Muscle of back (tissue), 11 donors: ENCODE measurements around the gene MYH6. TPM values are rescaled to one million over a fixed set of nuclear protein-coding genes. Genes with fewer than 3 reads are reported as not detected.

Experiments used
- DNase-seq, 3 donors: peaks; one replicate each; pipeline versions ENCODE4 v3.0.0 to v3.0.0-alpha.2; 2013
- polyA plus RNA-seq, 10 donors: library from polyadenylated mRNA; unstranded; fragments of 120-200 nt; gene quantifications; one replicate each; pipeline ENCODE4 v1.2.1, GENCODE V29; 2013; ENCODE audit not compliant: insufficient read length in 10 of 10

The MYH6 gene
- polyA plus RNA-seq, 10 donors, result 2.1 to 10.6 (median 5.5) TPM

DNA sequence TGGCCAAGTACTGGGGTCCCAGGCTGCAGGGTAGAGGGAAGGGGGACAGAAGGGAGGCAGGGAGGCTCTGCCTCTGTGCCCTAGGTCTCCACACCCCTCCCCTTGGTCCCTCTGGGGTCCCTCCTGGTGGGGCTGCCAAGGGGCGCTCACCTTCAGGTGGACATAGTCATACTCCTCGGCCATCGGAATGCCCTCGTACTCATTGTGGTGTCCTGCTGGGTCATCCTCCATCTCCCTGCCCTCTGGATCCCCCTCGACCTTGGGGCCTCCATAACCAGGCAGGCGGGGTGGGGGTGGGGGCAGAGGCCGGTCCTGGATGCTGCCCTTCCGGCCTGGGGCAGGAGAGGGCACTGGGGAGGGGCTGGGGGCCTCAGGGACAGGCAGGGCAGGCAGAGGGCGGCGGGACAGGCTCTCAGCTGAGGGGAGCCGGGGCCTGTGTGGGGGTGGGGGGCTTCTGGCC, 48.9 kb downstream of the MYH6 start:
- no peak for DNase-seq

DNA sequence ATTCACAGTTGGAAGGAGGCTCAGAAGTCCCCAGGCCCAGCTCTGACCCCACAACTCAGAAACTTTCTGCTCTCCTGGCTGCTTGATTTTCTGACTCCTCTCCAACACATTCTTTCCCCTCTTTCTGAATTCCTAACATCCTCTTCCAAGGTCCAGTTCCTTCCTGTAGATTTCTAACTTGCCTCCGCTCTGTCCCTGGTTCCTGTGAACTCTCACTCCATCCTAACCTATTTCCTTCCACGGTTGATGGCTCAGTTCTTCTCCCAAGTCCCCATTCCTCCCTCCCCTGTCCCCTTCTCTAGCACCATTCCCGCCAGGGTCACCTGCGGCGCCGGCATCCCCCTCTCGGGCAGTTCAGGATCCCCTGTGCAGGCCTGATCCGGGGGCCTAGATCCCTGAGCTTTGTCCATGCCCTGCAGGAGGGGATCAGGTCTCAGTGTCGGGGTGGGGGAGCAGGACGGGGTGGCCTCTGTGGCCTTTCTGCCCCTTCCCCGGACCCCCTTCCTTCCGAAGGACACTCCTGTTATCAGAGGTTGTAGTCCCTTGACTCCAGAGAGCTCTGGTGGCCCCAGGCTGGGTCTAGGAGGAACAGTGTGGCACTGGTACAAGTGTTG, 49.4 kb downstream of the MYH6 start:
- DNase-seq, result no peak

DNA sequence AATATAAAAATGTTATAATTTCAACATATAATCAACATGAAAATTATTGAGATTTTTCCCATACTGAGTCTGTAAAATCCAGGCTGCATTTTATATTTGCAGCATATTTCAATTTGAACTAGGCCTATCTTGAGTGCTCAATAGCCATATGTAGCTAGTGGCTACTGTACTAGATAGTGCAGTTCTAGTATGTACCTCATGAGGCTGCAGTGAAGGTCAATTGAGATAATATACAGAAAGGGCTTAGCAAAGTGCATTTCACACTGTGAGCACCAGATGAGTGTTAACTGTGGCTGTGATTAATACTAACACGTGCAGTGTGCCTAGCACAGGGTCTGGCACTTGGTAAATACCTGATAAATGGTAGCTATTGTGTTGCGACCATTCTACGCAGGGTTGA, 50.0 kb downstream of the MYH6 start:
- no peak for DNase-seq

DNA sequence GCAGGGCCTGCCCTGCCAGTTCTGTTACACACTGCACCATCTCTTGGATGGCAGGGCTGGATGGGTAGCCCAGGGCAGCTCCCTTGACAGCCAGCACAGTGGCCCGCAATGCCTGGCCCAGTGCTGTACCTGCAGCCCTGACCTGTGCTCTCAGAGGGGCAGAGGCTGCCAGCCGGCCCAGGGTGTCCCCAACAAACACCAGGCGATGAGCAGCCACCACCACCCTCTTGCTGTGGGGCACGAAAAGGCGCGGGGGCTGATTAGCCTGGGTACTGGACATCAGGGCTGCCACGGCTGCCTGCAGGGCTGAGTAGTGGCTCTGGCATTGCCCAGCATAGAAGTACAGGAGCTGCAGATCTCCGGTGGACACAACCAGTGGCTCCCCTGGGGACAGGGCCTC, 50.8 kb downstream of the MYH6 start:
- DNase-seq, result no peak

DNA sequence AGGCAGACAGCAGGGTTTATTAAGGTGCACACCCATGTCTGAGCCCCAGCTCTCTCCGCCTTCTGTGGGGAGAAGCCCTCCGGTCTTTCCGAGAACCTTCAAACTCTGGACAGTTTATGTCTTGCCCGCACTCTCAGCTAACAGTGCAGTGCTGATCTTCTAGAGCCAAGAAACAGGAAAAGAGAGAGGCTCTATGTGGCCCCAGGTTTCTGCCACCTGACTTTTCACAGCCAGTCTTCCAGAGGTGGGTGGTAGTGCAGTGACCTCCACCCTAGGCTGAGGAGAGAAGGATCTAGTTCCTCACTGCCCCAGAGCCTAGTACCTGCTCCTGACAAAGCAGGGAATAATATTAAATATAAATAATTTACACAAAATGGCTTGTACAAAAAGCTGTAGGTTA, 51.4 kb downstream of the MYH6 start:
- no peak for DNase-seq

DNA sequence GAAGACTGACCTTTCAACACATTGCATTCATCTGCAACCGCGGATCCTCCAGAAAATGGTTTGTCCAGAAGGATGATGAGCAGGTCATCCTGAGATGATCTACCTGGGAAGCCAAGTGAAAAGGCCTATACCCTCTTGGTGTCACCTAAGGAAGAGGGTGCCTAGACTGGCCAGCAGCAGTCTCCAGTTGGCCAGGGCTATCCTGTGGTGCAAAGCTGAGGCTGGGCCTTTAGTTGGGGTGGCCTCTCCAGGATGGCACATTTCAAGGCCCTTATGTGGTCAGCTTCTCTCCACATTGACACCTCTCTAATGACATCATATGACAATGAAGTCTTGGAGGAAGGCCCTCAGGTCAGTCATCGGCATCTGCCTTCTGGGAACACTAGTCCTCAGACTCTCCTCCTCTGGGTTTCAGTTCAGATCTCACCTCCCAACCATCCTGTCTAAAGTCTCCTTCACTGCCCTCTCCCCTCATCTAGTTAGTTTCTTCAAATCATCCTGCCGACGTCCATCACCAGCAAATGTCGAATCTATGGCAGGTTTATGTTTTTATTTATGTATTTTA, 52.1 kb downstream of the MYH6 start:
- no peak for DNase-seq

DNA sequence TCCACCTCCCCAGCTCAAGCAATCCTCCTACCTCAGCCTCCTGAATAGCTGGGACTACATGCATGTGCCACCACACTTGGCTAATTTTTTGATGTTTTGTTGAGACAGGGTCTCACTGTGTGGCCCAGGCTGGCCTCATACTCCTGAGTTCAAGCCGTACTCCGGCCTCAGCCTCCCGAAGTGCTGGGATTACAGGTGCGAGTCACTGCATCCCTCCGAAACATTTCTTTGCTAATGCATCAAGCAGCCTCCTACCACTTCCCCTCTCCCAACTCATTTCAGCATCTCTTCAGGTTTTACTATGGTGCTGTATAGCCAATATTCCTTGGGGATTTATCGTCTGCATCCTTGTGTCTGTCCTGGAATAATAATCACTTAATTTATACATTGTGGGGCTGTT, 53.1 kb downstream of the MYH6 start:
- no peak for DNase-seq

DNA sequence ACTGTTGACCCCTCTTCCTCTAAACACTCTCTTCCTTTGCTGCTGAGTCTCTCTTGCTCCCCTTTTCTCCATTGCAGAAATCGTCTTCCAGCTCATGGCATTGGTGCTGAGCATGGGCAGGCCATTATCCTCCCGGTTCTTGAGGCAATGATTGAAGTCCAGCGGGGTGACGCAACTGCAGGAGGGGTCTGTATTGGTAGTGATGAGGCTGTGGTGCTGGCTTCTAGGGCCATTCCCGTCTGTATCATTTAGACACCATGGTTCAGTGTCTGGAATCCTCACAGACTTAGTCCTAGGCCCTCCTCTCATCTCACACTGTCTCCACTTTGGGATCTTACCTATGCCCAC, 54.7 kb downstream of the MYH6 start:
- no peak for DNase-seq

DNA sequence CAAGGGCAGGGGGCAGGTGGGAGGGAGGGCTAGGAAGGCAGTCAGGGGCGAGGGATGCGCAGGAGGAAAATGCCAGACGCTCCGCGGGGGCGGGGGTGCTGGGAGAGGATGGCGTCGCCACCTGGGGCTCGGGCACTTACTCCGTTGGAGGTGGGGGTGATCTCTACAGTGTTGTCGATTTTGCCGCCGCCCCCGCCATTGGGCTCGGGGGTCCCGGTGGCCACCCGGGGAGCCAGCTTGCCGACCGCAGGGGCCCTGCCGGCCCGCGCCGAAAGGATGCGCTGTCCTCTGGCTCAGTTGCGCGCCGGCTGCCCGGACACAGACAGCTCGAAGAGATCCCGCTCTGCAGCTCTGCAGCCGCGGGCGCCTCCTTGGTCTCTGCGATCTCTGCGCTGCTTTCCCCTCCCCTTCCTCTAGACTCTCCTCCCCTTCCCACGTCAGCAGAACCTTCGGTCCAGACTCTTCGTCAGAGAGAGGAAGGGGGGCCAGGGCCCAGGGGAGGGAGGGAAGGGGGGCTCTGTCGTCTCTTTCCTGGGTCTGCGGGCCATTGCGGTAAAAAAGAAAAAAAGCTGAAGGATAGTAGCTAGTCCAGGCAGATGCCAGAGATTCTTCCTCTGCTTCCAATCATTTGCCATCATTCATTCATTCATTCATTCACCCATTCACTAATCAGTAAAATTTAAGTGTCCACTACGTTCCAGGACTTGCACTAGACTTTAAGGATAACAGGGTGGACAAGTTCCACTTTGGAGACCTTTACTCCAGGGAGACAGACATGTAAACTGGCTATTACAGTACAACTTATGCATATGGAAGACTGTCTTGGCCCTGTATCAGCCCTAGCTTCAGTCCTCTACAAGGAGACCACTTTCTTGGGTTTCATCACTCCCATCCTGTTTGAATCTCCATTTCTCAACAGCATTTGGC, 55.3 kb downstream of the MYH6 start, which contains the start of gene SLC22A17:
Gene SLC22A17, minus strand, starts transcription at position 382 of the 927 bp plus-strand sequence.
- peak; percentile 85 to 95 (median 93) for DNase-seq

DNA sequence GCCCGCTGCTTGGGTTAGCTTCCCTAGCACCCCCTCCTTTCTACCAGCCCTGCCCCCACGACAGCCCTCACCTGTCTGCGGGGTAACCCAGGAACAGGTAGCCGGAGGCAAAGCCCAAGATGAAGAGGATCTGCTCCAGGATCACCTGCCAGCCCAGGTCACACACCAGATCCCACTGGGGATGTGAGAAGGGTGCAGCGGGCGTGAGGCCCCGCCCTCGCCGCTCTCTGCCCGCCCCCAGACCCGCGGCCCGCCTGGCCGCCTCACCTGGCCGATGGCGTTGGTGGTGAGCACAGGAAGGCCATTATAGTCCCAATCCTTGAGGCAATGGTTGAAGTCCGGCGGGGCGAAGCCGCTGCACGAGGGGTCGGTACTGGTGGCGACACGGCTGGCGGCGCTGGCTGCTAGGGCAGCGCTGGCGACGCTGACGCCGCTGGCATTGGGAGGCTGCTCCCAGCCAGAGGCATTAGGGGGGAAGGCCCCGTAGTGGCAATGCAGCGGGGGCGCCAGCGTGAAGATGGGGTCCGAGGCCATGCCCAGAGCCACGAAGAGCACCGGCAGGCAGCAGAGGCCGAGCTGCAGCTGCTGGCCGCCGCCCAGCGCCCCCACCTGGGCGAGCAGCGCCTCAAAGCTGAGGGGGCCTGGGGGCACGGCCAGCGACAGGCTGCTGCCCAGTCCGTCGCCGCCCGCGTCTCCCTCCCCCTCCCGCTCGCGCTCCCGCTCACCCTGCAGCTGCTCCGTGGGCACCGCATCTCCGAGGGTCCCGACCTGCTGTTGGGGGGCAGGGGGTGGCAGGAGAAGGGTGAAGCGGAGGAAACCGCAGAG, 56.2 kb downstream of the MYH6 start:
- peak in 1 of 3 donors; percentile 32 for DNase-seq

DNA sequence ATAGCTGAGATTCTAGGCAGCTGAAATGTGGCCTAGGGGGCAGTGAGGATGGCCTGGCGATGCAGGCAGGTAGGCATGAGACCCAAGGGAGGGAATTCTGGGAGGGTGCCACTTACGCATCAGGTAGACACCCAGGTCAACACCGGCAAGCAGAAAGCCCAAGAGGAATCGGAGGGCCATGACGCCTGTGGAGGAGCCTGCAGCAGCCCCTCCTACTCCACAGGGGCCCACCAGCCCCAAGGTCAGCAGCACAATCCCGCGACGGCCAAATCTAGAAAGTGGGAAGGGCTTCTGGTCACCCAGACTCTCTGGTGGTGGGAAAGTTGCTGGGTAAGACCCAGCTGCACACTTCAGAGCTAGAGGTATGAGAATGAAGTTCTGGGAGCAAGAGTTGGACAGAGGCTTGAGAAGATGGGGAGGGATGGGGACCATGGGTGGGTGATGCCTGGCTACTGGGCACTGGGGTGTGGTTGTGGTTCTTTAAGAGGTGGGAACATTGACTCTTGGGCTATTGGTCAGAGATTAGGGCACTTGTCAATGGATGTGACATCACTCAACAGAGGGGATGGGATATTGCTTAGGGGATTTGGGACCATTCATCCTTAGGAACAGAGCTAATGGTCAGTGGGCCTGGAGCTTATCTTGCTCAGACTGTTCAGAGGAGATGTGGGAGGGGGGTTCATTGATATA, 58.8 kb downstream of the MYH6 start:
- no peak for DNase-seq

DNA sequence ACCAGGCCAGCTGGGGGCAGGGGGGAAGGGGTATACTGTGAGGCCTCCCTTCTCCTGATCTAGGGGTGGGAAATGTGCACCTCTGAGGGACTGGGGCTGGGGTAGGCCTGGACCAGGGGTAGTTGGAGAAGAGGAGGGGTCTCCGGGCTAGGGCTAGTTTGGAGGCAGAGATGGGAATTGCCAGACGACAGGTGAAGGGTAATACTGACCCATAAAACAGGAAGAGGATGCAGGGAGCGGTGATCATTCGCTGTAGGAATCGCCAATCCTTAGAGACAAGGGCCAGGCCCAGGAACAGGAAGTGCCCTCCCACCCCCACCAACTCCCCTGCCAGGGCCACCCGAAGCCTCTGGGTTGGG, 59.8 kb downstream of the MYH6 start:
- DNase-seq, result no peak

DNA sequence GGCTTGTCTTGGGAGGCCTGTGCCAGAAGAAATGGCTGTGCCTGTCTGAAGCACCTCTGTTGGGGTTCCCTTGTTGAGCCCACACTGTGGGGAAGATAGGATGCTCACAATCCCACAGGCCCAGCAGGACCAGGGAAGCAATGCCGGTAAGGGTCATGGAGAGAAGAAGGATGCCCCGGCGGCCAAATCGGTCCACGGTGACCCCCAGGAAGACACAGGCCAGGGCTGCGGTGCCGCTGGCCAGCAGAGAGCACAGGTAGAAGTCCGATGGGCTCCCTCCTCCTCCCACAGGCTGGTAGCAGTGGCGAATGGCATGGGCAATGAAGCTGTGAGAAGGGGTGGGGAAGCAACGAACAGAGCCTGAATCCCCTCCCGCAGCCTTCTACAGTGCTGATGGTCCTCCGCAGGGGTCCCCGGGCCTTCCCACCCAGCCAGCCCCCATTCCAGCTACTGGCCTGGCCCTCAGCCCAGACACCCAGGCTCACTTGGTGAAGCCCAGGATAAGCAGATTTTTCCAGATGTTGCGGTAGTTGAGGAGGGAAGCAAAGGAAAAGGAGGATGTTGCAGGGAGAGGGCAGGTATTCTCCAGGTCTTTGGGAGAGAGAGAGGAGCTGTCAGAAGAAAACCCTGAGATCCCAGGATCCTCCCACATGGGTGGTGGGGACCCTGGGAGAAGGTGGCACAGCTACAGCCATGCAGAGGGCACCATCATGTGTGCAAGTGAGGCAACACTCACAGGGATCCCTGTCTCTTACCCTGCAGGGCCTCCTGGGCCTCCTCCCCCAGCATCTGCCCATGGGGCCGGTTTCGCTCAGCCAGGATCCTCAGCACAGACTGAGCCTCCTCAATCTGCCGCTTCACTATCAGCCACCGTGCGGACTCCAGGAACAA, 60.4 kb downstream of the MYH6 start:
- DNase-seq, result no peak

DNA sequence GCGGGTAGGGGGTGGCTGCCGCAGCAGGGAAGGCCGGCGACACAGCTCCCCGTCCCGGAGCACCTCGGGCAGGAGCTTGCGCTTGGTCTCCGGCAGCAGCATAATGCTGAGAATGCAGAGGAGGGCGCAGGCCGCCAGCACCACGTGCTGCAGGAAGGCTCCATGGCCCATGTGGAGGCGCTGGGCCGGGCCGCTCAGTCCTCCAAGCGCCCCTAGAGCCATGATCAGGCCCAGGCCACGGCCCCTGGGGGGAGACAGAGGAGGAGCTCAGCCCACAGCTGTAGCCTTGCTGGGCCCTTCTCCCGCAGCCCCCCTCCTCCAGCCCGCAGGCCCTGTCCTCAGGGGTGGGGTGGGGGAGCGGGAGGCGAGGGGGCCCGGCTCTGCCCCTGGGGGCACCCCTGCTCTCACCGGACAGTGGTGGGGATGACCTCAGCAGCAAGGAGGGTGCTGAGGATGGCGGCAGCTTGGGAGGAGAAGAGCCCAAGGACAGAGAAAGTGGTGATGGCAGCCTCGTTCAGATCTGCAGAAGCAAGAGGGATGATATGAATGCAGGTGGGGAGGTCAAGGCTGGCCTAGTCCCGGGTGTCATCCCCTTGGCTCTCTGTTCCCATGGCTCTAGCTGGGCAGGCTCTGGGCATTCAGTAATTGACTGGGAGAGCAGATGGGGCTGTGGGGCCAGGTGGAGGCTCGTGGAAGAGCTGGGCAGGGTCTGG, 61.2 kb downstream of the MYH6 start:
- no peak for DNase-seq

DNA sequence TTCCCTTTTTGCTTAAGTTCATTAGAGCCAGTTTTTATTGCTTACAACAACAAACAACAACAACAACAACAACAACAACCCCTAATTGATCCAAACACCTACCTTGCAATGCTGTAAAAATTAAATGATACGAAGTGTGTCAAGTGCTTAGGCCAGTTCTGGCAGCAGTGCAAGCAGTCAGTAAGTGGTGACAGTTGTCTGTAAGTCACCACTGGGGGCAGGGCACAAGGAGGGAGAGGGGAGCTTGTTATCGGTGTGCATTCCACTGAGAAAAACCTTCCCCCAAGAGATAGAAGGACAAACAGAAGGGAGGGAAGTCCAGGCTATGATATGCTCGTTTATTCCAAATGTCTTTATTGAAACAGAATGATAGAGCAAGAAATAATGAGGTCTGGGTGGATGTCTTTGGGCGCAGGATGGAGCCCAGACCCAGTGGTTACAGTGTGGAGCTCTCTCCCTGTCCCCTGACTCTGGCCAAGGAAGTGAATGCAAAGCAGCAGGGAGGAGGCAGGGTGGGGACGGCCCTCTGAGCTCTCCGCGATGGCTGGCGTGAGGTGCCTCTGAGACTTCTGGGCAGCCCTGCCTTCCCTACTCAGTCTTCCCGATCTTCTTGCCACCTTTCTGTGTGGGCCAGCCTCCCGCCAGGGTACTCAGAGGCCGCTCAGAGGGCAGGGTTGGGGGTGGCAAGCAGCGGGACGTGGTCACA, 61.9 kb downstream of the MYH6 start:
- DNase-seq, result no peak

DNA sequence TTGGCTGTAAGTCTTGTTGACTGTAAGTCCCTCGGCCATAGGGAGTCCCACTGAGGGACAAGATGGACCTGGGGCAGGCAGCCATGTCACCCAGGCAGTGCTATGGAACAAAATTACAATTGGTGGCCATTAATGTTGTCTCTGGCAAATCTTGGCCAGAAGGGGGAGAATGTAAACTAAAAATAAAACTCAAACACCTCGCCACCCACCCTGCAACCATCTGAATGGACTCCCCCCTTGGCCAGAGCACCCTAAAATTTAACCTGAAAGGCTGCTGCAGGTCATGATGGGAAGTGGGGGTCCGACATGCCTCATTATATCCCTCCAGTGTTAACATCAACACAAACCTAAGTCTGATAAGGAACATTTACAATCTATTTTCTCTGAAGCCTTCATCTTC, 63.6 kb downstream of the MYH6 start:
- DNase-seq, result no peak

DNA sequence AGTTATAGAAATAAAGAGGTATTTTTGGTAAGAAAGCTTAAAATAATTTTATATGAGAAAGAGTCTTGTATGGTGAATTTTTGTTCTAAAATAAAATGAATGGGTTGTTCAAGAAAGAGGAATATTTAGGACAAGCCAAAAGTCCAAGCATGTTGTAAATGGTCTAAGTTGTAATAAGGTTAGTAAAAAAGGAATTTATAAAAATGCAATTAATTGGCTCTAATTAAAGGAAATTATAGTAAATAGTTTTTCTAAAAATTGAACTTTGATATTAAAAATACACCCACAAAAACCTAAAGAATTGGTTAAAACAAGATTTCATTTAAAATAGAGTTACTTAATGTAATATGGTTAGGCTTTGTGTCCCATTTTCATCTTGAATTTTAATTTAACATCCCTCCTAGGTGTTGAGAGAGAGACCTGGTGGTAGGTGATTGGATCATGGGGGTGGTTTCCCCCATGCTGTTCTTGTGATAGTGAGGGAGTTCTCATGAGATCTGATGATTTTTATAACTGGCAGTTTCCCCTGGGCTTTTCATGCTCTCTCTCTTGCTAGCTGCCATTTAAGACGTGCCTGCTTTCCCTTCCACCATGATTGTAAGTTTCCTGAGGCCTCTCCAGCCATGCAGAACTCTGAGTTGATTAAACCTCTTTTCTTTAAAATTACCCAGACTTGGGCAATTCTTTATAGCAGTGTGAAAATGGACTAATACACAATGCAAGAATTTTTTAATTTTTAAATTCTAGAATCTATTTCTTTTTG, 68.4 kb downstream of the MYH6 start:
- no peak for DNase-seq

DNA sequence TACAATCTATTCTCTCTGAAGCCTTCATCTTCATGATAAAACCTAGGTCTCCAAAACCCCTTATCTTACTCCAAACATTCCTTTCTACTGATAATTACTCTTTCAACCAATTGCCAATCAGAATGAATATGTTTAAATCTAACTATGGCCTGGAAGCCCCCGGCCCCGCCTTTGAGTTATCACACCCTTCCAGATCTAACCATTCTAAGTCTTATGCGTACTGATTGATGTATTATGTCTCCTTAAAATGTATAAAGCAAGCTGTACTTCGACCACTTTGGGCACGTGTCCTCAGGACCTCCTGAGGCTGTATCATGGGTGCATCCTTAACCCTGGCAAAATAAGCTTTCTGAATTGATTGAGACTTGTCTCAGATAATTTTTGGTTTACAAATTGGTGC, 72.5 kb downstream of the MYH6 start:
- no peak for DNase-seq
